ENCODE data around the gene RGR.

Gene RGR

GRCh38 chr10:84224411-84225028 is 20.3 kb upstream of the RGR start:
- no peak overlapping the region for H3K4me3 ChIP-seq (ENCODE audit: low read length)
- H3K27ac ChIP-seq (ENCODE audit: low read depth, low read length) = no peak overlapping the region
- no peaks in the 10 kb centered on the region for H3K36me3 ChIP-seq (ENCODE audit: insufficient read depth, low read length)
- H3K27me3 ChIP-seq (ENCODE audit: insufficient read depth, low read length) = no peaks in the 10 kb centered on the region; the same call in 1 of the 2 replicates
- H3K9me3 ChIP-seq (ENCODE audit: insufficient read depth, low read depth, low read length) = no peaks in the 10 kb centered on the region
- no peak overlapping the region for H3K9ac ChIP-seq (ENCODE audit: low read depth, low read length)
- 46% methylated on average over 6 of the region's 6 CpGs for WGBS
- H3K4me1 ChIP-seq (ENCODE audit: insufficient read depth, low read length) = no peaks in the 10 kb centered on the region

GRCh38 chr10:84225427-84226173 is 19.3 kb upstream of the RGR start, which contains the start of gene LRIT2:
Gene LRIT2, minus strand, starts transcription at chr10:84225544. Its CDS starts 24 bp downstream, at chr10:84225520.
- Histone ChIP-seq H3K4me3 (ENCODE audit: low read length) (no peak within 1 kb of the TSS), H3K27ac (ENCODE audit: low read depth, low read length) (no peak within 1 kb of the TSS), H3K27me3 (ENCODE audit: insufficient read depth, low read length) (no peaks in the 10 kb centered on the region; the same call in 1 of the 2 replicates), H3K9me3 (ENCODE audit: insufficient read depth, low read depth, low read length) (no peaks in the 10 kb centered on the region), H3K4me1 (ENCODE audit: insufficient read depth, low read length) (no peaks in the 10 kb centered on the region), H3K9ac (ENCODE audit: low read depth, low read length) (no peak within 1 kb of the TSS), H3K36me3 (ENCODE audit: insufficient read depth, low read length) (no peaks in the 10 kb centered on the region)
- 79% methylated on average over 6 of the region's 6 CpGs for WGBS

- Histone ChIP-seq H3K27me3 (ENCODE audit: insufficient read depth, low read length) (no peaks in the 10 kb centered on the region; the same call in 1 of the 2 replicates), H3K4me1 (ENCODE audit: insufficient read depth, low read length) (no peaks in the 10 kb centered on the region), H3K27ac (ENCODE audit: low read depth, low read length) (no peak overlapping the region), H3K9me3 (ENCODE audit: insufficient read depth, low read depth, low read length) (no peaks in the 10 kb centered on the region), H3K4me3 (ENCODE audit: low read length) (no peak overlapping the region), H3K9ac (ENCODE audit: low read depth, low read length) (no peak overlapping the region), H3K36me3 (ENCODE audit: insufficient read depth, low read length) (no peaks in the 10 kb centered on the region)
- WGBS = 91% methylated on average over 3 of the region's 3 CpGs
Measured at GRCh38 chr10:84226616-84227015, 18.2 kb upstream of the RGR start.

GRCh38 chr10:84227810-84228209 is 17.0 kb upstream of the RGR start:
- 65% methylated on average over 4 of the region's 4 CpGs for WGBS
- Histone ChIP-seq H3K27me3 (ENCODE audit: insufficient read depth, low read length) (no peaks in the 10 kb centered on the region; the same call in 1 of the 2 replicates), H3K36me3 (ENCODE audit: insufficient read depth, low read length) (no peaks in the 10 kb centered on the region), H3K9ac (ENCODE audit: low read depth, low read length) (no peak overlapping the region), H3K4me3 (ENCODE audit: low read length) (no peak overlapping the region), H3K27ac (ENCODE audit: low read depth, low read length) (no peak overlapping the region), H3K9me3 (ENCODE audit: insufficient read depth, low read depth, low read length) (no peaks in the 10 kb centered on the region), H3K4me1 (ENCODE audit: insufficient read depth, low read length) (no peaks in the 10 kb centered on the region)

- Histone ChIP-seq H3K9me3 (ENCODE audit: insufficient read depth, low read depth, low read length) (no peaks in the 10 kb centered on the region), H3K9ac (ENCODE audit: low read depth, low read length) (no peak overlapping the region), H3K4me3 (ENCODE audit: low read length) (no peak overlapping the region), H3K27me3 (ENCODE audit: insufficient read depth, low read length) (no peaks in the 10 kb centered on the region; the same call in 1 of the 2 replicates), H3K27ac (ENCODE audit: low read depth, low read length) (no peak overlapping the region), H3K4me1 (ENCODE audit: insufficient read depth, low read length) (no peaks in the 10 kb centered on the region), H3K36me3 (ENCODE audit: insufficient read depth, low read length) (no peaks in the 10 kb centered on the region)
- 96% methylated on average over 1 of the region's 1 CpG for WGBS
Measured at GRCh38 chr10:84230359-84230758, 14.5 kb upstream of the RGR start.

- H3K36me3 ChIP-seq (ENCODE audit: insufficient read depth, low read length) = no peaks in the 10 kb centered on the region
- H3K27me3 ChIP-seq (ENCODE audit: insufficient read depth, low read length) = peaks cover 6% of the 10 kb centered on the region; the same call in 1 of the 2 replicates
- no peaks in the 10 kb centered on the region for H3K9me3 ChIP-seq (ENCODE audit: insufficient read depth, low read depth, low read length)
- no peak overlapping the region for H3K9ac ChIP-seq (ENCODE audit: low read depth, low read length)
- no peak overlapping the region for H3K4me3 ChIP-seq (ENCODE audit: low read length)
- no peak overlapping the region for H3K27ac ChIP-seq (ENCODE audit: low read depth, low read length)
- 89% methylated on average over 10 of the region's 10 CpGs for WGBS
- no peaks in the 10 kb centered on the region for H3K4me1 ChIP-seq (ENCODE audit: insufficient read depth, low read length)
Measured at GRCh38 chr10:84232376-84232775, 12.5 kb upstream of the RGR start.

- Histone ChIP-seq H3K27me3 (ENCODE audit: insufficient read depth, low read length) (peaks cover 10% of the 10 kb centered on the region; the same call in 1 of the 2 replicates), H3K27ac (ENCODE audit: low read depth, low read length) (no peak overlapping the region), H3K36me3 (ENCODE audit: insufficient read depth, low read length) (no peaks in the 10 kb centered on the region), H3K9me3 (ENCODE audit: insufficient read depth, low read depth, low read length) (no peaks in the 10 kb centered on the region), H3K4me1 (ENCODE audit: insufficient read depth, low read length) (no peaks in the 10 kb centered on the region), H3K4me3 (ENCODE audit: low read length) (no peak overlapping the region), H3K9ac (ENCODE audit: low read depth, low read length) (no peak overlapping the region)
- WGBS = 91% methylated on average over 4 of the region's 4 CpGs
Measured at GRCh38 chr10:84233940-84234339, 10.9 kb upstream of the RGR start.

GRCh38 chr10:84234479-84234878 is 10.4 kb upstream of the RGR start:
- no peaks in the 10 kb centered on the region for H3K4me1 ChIP-seq (ENCODE audit: insufficient read depth, low read length)
- H3K4me3 ChIP-seq (ENCODE audit: low read length) = no peak overlapping the region
- no peaks in the 10 kb centered on the region for H3K9me3 ChIP-seq (ENCODE audit: insufficient read depth, low read depth, low read length)
- H3K9ac ChIP-seq (ENCODE audit: low read depth, low read length) = no peak overlapping the region
- H3K36me3 ChIP-seq (ENCODE audit: insufficient read depth, low read length) = no peaks in the 10 kb centered on the region
- no peak overlapping the region for H3K27ac ChIP-seq (ENCODE audit: low read depth, low read length)
- H3K27me3 ChIP-seq (ENCODE audit: insufficient read depth, low read length) = peaks cover 10% of the 10 kb centered on the region; the same call in 1 of the 2 replicates
- WGBS = 92% methylated on average over 4 of the region's 4 CpGs

GRCh38 chr10:84235096-84235495 is 9.8 kb upstream of the RGR start:
- H3K27ac ChIP-seq (ENCODE audit: low read depth, low read length) = no peak overlapping the region
- H3K4me3 ChIP-seq (ENCODE audit: low read length) = no peak overlapping the region
- no peaks in the 10 kb centered on the region for H3K4me1 ChIP-seq (ENCODE audit: insufficient read depth, low read length)
- no peaks in the 10 kb centered on the region for H3K9me3 ChIP-seq (ENCODE audit: insufficient read depth, low read depth, low read length)
- H3K9ac ChIP-seq (ENCODE audit: low read depth, low read length) = no peak overlapping the region
- H3K36me3 ChIP-seq (ENCODE audit: insufficient read depth, low read length) = no peaks in the 10 kb centered on the region
- 84% methylated on average over 3 of the region's 4 CpGs for WGBS
- peaks cover 10% of the 10 kb centered on the region; the same call in 1 of the 2 replicates for H3K27me3 ChIP-seq (ENCODE audit: insufficient read depth, low read length)

- Histone ChIP-seq H3K4me3 (ENCODE audit: low read length) (no peak overlapping the region), H3K27me3 (ENCODE audit: insufficient read depth, low read length) (peaks cover 10% of the 10 kb centered on the region; the same call in 1 of the 2 replicates), H3K36me3 (ENCODE audit: insufficient read depth, low read length) (no peaks in the 10 kb centered on the region), H3K4me1 (ENCODE audit: insufficient read depth, low read length) (no peaks in the 10 kb centered on the region), H3K27ac (ENCODE audit: low read depth, low read length) (no peak overlapping the region), H3K9ac (ENCODE audit: low read depth, low read length) (no peak overlapping the region), H3K9me3 (ENCODE audit: insufficient read depth, low read depth, low read length) (no peaks in the 10 kb centered on the region)
- WGBS = 94% methylated on average over 6 of the region's 6 CpGs
Measured at GRCh38 chr10:84236807-84237198, 8.1 kb upstream of the RGR start.

GRCh38 chr10:84237199-84238051 is 7.4 kb upstream of the RGR start:
- H3K27me3 ChIP-seq (ENCODE audit: insufficient read depth, low read length) = peaks cover 10% of the 10 kb centered on the region; the same call in 1 of the 2 replicates
- no peak overlapping the region for H3K9ac ChIP-seq (ENCODE audit: low read depth, low read length)
- no peak overlapping the region for H3K4me3 ChIP-seq (ENCODE audit: low read length)
- no peak overlapping the region for H3K27ac ChIP-seq (ENCODE audit: low read depth, low read length)
- 84% methylated on average over 52 of the region's 52 CpGs for WGBS
- no peaks in the 10 kb centered on the region for H3K36me3 ChIP-seq (ENCODE audit: insufficient read depth, low read length)
- no peaks in the 10 kb centered on the region for H3K4me1 ChIP-seq (ENCODE audit: insufficient read depth, low read length)
- no peaks in the 10 kb centered on the region for H3K9me3 ChIP-seq (ENCODE audit: insufficient read depth, low read depth, low read length)
